Measurements from ENCODE around the gene LCN12.
A peak's percentile ranks its signal among the peaks of the same experiment; 100 is the strongest.

LCN12 gene

GRCh38 chr9:136941231-136942111 lies 10.6 kb upstream of the LCN12 start:
- DNase-seq (ENCODE audit: low read depth): no peak
- no peak for TF ChIP-seq CTCF (IDR thresholded peaks at IDR 0.05; ENCODE audit: control insufficient read depth, insufficient read depth, low read depth, low read length, missing control alignments)
- H3K4me3 ChIP-seq (ENCODE audit: control insufficient read depth, low read depth, low read length): no peak overlapping the region

GRCh38 chr9:136942112-136942880 lies 9.8 kb upstream of the LCN12 start:
- no peak overlapping the region for H3K4me3 ChIP-seq (ENCODE audit: control insufficient read depth, low read depth, low read length)
- DNase-seq (ENCODE audit: low read depth): no peak
- TF ChIP-seq CTCF (IDR thresholded peaks at IDR 0.05; ENCODE audit: control insufficient read depth, insufficient read depth, low read depth, low read length, missing control alignments): no peak

GRCh38 chr9:136942881-136943230 lies 9.2 kb upstream of the LCN12 start:
- TF ChIP-seq CTCF (IDR thresholded peaks at IDR 0.05; ENCODE audit: control insufficient read depth, insufficient read depth, low read depth, low read length, missing control alignments): no peak
- H3K4me3 ChIP-seq (ENCODE audit: control insufficient read depth, low read depth, low read length): peak overlapping the region; percentile 97
- DNase-seq (ENCODE audit: low read depth): no peak

DNA sequence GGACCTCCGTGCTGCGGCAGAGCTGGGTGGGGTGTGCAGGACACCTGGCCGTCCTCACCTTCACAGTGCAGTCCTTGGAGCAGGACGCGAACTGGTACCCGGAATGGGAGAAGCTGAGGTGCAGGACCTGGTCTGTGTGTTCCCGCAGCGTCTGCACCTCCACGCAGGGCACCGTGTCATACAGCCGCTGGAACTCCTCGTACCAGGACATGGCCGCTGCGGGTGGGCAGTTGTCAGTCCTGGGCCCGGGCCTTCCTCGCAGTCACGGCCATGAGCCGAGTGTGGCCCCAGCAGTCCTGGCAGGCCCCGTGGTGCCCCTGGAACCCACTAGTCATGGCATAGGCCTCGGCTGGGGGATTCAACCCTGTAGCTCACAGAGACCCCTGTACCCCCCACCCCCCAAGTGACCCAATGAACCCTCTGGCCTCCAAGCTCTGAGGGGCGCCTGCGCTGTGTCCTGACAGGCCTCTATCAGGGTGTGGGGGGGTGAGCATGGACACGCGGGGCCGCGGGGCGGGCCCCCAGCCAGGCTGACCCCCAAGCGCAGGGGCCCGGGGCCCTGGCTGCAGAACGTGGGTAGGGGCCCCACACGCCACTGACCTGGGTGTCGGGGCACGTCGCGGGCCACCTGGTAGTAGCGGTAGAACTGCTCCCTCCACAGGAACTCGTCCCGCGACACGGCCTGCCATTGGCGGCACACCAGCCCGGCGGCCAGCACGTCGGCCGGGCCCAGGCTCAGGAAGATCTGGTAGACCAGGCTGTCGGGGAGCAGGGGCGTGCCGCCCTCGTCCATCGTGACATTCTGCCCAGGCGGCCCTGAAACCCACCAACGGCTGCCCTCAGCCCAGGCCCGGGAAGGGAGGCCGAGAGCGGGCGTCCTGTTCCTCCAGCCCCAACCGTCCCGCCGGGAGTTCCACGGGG lies 8.5 kb upstream of the LCN12 start:
- peak overlapping the region; percentile 97 for H3K4me3 ChIP-seq (ENCODE audit: control insufficient read depth, low read depth, low read length)
- no peak for DNase-seq (ENCODE audit: low read depth)
- TF ChIP-seq CTCF (IDR thresholded peaks at IDR 0.05; ENCODE audit: control insufficient read depth, insufficient read depth, low read depth, low read length, missing control alignments): no peak

DNA sequence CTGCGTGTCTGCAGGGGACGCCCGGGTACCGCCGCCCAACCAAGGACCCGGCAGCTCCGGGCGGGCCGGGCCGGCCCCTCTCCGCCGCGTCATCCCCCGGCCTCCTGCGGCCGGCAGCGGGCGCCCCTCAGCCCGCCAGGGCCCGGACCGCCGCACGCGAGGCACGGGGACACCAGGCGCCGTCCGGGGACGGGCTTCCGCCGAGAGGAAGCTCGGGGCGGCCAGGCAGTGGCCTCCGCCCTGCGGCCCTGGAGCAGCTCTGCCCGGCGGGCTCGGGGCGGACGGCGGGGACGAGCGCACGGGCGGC lies 7.9 kb upstream of the LCN12 start:
- peak overlapping the region; percentile 97 for H3K4me3 ChIP-seq (ENCODE audit: control insufficient read depth, low read depth, low read length)
- TF ChIP-seq CTCF (IDR thresholded peaks at IDR 0.05; ENCODE audit: control insufficient read depth, insufficient read depth, low read depth, low read length, missing control alignments): no peak
- peak; percentile 2 for DNase-seq (ENCODE audit: low read depth)
